RPMI8226 (cell line): Measurements from ENCODE around the gene FRMD6.
"Not testable (repeated sequence)": the region's sequence is repeated elsewhere in the genome, so short reads cannot be mapped to it uniquely, and the experiment has no call there.

ENCODE experiments used
- DNase-seq: peaks from one replicate; pipeline ENCODE4 v3.0.0-alpha.2; 2015

The FRMD6 gene

GRCh38 chr14:51633298-51633697, 18.4 kb upstream of the FRMD6 start:
- DNase-seq, result not testable (repeated sequence)

- no peak for DNase-seq
These were observed 15.6 kb upstream of the FRMD6 start for GRCh38 chr14:51636109-51636508.

GRCh38 chr14:51638071-51638944, 13.4 kb upstream of the FRMD6 start:
- DNase-seq, result no peak

GRCh38 chr14:51639668-51640316, 11.9 kb upstream of the FRMD6 start:
- no peak for DNase-seq

GRCh38 chr14:51643140-51643539, 8.6 kb upstream of the FRMD6 start:
- DNase-seq, result no peak

GRCh38 chr14:51644217-51644933, 7.3 kb upstream of the FRMD6 start:
- DNase-seq, result no peak

GRCh38 chr14:51648296-51648695, 3.4 kb upstream of the FRMD6 start:
- DNase-seq, result no peak

- DNase-seq, result no peak
These were observed 858 bp upstream of the FRMD6 start for GRCh38 chr14:51650716-51651387.

- DNase-seq, result peak; percentile 2
These were observed 713 bp downstream of the FRMD6 start for GRCh38 chr14:51652168-51653078.

GRCh38 chr14:51653079-51653774, 1.5 kb downstream of the FRMD6 start:
- no peak for DNase-seq

GRCh38 chr14:51653775-51654532, 2.2 kb downstream of the FRMD6 start:
- DNase-seq, result no peak

GRCh38 chr14:51654533-51654845, 2.8 kb downstream of the FRMD6 start:
- no peak for DNase-seq

GRCh38 chr14:51657762-51658161, 6.1 kb downstream of the FRMD6 start:
- DNase-seq, result no peak

GRCh38 chr14:51658441-51659173, 6.9 kb downstream of the FRMD6 start:
- no peak for DNase-seq

- DNase-seq, result no peak
These were observed 9.0 kb downstream of the FRMD6 start for GRCh38 chr14:51660741-51661140.

GRCh38 chr14:51661504-51661903, 9.8 kb downstream of the FRMD6 start:
- no peak for DNase-seq

- no peak for DNase-seq
These were observed 12.1 kb downstream of the FRMD6 start for GRCh38 chr14:51663783-51664326.

- DNase-seq, result no peak
These were observed 14.4 kb downstream of the FRMD6 start for GRCh38 chr14:51666070-51666469.

GRCh38 chr14:51666826-51667225, 15.1 kb downstream of the FRMD6 start:
- DNase-seq, result no peak

GRCh38 chr14:51668870-51669269, 17.2 kb downstream of the FRMD6 start:
- no peak for DNase-seq
